KBM-7 (cell line): ENCODE results near the gene HDAC7.

Experiments
- DNase-seq: peaks from one replicate; pipeline ENCODE4 v3.0.0-alpha.2; 2015
- in situ Hi-C: fragments of 300-500 bp; cut with MboI; formaldehyde crosslinking; loops from 2 replicates; pipeline ENCODE4 v1.14.3; 2020; ENCODE audit warnings: low sequenced_read_pairs, low pct_unique_long_range_greater_than_20kb, mixed read lengths

The HDAC7 gene

GRCh38 chr12:47775100-47775911, 44.4 kb downstream of the HDAC7 start:
- DNase-seq = peak; percentile 86

DNA sequence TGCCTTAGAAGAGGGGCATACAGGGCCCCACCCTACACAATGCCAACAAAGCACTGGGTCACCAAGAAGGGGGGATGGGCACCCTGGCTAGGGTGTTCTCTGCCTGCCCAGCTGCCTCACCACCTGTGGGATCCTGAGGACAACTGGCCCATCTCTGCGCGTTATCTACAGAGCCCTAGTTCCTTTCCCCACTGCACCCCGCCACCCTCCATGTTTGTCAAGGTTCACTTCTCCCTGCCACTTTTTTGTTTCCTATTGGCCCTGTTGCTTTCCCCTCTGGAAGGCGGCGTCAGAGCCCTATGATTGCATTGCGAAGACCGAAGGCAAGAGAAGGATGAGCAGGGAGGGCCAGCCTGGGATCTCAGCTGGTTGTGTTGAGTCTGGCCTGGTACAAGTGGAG, 45.0 kb downstream of the HDAC7 start:
- in situ Hi-C loops = loop anchor here (5.0 kb wide), 1 partner anchor 32 kb away; no protein-coding TSS in a partner anchor
- DNase-seq = no peak

More at GRCh38 chr12:47775100-47775911, 44.4 kb downstream of the HDAC7 start:
- in situ Hi-C loops = loop anchor here (5.0 kb wide), 1 partner anchor 33 kb away; no protein-coding TSS in a partner anchor

DNA sequence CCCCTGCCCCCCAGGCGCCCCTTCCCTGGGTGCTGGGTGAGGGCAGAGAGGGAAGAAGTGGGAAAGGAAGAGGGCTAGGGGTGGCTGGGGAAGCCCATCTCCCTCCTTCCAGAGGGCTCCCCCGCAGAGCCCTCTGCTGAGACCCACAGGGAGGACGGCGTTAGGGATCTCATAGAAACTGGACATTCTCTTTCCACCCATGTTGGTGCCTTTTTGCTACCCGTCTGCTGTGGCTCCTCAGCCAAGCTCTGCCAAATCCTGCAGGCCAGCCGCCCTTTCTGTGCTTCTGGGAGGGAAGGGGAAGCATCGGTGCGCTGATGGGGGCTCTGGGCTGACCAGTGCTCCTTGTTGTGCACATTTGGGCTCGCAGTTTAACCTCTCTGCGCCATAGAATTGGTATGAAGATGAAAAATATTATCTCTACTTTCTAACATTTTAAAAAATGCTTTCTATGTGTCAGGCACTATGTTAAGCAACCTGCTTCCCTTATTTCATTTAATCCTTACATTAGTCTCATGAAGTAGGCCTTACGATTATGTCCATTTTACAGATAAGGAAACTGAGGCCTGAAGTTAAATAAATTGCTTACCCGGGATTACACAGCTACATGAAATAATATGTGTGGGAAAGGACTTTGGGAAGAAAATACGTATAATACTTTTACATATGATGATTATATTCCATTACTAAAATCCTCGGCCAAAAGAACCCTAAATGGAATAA, 45.7 kb downstream of the HDAC7 start:
- in situ Hi-C loops = no loop called here
- no peak for DNase-seq

- DNase-seq = no peak
- in situ Hi-C loops = no loop called here
These were observed 46.4 kb downstream of the HDAC7 start, which contains the start of gene SLC48A1 for GRCh38 chr12:47773062-47773857. TSS of gene SLC48A1 (plus strand) at chr12:47773238. CDS start at chr12:47773305, 67 bp downstream.

DNA sequence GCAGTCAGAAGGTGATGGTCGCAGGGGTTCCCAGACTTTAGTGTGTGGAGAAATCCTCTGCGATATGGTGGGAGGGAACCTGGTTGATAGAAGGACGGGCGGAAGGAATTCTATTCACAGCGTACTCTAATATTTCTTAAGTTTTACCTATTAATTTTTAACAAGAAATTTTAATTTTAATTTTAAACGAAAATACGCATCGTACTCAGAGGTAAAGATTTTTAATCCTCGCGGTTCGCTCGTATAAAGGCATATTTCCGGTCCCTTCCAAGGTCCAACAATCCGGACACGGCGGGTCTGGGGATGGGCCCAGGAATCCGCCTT, 47.0 kb downstream of the HDAC7 start:
- in situ Hi-C loops = no loop called here
- DNase-seq = no peak

GRCh38 chr12:47772094-47772660, 47.5 kb downstream of the HDAC7 start:
- in situ Hi-C loops = no loop called here
- DNase-seq = no peak

- in situ Hi-C loops = no loop called here
- DNase-seq = no peak
These were observed 48.4 kb downstream of the HDAC7 start for GRCh38 chr12:47771304-47771703.

DNA sequence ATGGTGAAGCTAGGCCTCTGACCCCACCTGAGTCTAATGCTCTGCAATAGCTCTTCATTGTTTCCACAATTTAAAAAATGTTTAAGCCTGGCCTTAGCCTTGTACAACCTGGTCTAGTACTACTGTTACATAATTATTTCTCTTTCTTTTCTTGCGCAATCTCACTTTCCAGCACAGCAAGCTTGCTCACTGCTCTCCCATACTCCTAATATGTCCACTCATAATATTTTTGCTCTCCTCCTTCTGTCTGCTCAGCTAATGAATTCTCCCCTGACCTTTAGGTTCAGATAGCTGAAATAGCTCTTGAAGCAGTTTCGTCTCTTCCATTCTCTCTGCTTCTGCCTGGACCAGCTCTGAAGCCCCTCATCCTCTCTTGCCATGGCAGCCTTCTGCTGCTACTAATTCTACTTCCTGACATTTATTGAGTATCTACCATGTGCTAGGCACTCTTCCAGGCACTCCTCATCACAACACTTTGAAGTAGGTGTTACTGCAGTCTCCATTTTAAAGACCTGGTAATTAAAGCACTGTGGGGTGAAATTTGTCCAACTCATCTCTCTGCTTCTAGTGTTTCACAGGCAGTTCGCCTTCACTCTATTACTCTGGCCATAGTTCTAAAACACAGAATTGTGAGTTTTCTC, 49.5 kb downstream of the HDAC7 start:
- DNase-seq = no peak
- in situ Hi-C loops = no loop called here

DNA sequence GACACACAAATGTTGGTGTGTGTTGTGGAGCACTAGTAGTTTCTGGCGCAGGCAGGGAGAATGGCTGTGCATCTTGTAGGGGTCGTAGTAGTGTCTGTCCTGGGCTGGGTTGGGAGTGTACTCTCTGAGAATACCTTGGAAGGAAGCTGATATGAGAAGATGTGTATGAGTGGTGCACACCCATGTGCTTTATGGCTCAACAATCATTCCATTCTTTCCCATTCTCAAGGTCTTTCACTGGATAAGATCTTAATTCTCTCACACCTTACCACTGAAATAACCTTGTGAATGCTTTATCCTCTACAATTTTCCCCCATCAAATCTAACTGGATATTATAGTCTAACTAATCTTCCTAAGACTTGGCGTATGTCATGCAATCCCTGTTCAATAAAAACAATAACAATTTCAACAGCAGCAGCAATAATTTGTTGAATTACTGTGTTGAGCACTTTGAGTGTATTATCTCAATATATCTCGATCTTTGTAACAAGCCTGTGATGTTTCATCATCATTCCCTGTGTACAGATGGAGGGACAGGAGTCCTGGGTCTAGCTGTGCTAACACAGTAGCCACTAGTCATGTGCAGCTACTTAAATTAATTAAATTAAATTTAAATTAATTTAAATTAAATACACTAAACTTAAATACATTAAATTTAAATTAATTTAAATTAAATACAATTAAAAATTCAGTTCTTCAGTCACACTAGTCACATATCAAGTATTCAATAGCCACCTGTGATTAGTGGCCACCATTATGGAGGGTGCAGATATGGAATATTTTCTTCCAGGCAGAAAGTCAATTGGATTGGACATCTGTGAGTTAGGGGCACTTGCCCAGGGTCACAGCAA, 50.2 kb downstream of the HDAC7 start:
- in situ Hi-C loops = no loop called here
- DNase-seq = no peak

DNA sequence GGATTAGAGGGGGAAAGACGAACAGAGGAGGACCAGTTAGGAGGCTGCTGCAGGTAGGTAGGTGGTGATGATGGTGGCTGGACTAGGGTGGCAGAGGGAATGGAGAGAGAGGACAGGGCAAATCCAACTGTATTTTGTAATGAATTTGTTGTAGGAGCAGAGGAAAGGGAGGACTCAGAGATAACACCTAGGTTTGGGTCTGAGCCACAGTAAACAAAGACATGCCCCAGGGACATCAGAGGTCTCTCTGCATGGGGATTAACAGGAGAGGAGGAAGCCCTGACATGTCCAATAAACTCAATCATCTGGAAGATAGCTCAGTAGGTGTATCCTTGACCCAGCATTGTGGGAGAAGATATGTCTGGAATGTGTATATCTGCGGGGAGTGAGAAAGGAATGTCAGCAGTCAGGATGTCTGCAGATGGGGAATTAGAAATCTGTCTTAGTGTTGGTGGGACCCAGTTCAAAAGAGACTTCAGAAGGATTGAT, 51.3 kb downstream of the HDAC7 start:
- in situ Hi-C loops = no loop called here
- DNase-seq = no peak

- in situ Hi-C loops = no loop called here
- DNase-seq = no peak
These were observed 52.4 kb downstream of the HDAC7 start for GRCh38 chr12:47767216-47767724.

- in situ Hi-C loops = no loop called here
- no peak for DNase-seq
These were observed 53.0 kb downstream of the HDAC7 start for GRCh38 chr12:47766502-47767215.

DNA sequence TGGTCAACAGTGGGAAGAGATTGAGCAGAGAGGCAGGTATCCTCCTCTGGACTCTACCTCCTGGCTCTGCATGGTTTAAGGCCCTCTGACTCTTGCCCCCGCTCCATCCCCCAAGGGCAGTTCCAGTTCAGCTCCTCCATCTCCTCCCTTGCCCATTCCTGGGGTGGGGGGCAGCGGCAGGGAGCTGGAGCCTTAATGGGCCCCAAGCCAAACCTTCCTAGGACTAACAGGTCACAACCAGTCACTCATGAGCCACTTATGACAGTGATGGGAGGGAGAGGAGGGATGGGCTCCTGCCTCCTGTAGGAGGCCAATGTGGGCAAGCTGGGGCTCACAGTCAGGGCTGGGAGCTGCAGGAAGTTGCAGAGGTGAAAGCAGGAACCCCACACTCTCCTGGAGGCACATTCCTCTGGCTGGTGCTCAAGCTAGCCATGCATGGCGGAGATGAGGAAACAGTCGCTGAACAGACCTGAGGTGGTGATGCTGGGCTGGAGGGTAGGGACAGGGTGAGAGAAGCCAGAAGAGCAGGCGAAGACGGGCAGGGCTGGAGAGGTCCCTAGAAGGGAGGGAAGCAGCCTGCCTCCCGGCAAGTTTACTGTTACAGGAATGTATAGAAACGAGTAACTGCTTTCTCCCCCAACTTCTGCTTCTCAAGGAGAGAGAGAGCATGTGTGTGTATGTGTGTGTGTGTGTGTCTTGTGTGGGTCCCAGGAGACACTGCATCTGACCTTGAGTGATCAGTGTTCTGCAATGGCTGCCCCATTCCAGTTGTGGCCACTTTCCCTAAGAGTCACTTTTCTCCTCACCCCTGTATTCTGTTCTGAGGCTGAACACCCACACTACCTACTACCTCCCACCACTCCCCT, 56.0 kb downstream of the HDAC7 start:
- peak; percentile 61 for DNase-seq
- in situ Hi-C loops = no loop called here

DNA sequence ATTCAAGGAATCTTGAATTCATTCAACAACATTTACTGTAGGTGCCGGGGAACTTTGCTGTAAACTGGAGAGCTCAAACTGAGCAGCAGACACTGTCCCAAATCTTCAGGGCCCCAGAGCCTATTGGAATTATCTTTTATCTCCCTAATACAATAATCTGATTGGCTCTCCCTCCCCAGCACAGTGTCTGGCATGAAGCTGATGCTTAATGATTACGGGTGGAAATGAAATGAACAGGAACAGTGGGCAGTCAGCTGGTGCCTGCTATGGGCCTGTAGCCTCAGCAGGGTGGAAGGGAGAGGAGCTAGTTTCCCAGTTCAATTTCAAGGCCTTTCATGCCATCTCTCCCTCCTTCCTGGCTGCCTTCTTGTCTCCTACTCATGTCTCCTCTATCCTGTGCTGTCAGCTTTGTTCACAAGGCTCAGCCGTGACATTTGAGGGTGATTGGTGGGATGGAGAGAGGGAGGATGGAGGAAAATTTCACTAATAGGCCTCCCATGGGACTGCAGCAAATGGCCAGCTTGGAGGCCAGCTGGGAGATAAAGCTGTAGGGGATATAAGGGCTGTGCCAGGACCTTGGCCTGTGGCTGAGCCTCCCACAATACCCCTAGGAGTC, 56.7 kb downstream of the HDAC7 start:
- no peak for DNase-seq
- in situ Hi-C loops = no loop called here

GRCh38 chr12:47758834-47759690, 60.6 kb downstream of the HDAC7 start, which contains the start of gene RAPGEF3:
TSS of gene RAPGEF3 (minus strand) at chr12:47758880. CDS start at chr12:47758556, 324 bp downstream.
- in situ Hi-C loops = no loop called here
- DNase-seq = peak; percentile 76
